CD4-positive, alpha-beta T cell treated with Interleukin-6 for 4 hours (primary cell): ENCODE data around the gene WFDC10A.
"Not testable (repeated sequence)": the region's sequence is repeated elsewhere in the genome, so short reads cannot be mapped to it uniquely, and the experiment has no call there.

ENCODE experiments used
- DNase-seq: peaks from one replicate; pipeline ENCODE4 v3.0.0-alpha.2; 2020; ENCODE audit warnings: mixed read lengths

The WFDC10A gene

DNA sequence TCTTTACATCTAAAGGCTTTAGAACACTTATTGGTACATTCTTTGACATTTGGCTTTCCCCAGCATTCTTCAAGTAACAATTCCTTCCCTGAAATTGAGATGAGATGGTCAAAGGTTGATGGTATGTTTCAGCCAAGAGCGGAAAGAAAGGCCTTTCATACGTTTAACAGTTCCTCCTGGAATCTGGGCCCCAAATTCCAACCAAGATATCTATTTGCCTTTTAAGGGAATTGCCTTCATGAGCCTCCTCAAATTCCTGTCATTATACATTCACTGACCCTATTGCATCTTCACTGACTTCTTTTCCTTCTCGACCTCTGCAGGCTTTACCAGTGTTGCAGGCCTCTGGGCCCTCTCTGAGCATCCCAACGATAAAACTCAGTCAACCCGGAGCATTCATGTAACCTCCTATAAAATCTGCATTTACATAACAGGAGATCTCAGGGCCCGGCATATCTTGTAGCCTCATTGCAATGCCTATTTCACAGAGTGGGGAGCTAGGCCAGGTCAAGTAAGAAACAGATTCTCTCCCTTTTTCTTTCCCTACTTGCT is 19.8 kb downstream of the WFDC10A start:
- DNase-seq = no peak

DNA sequence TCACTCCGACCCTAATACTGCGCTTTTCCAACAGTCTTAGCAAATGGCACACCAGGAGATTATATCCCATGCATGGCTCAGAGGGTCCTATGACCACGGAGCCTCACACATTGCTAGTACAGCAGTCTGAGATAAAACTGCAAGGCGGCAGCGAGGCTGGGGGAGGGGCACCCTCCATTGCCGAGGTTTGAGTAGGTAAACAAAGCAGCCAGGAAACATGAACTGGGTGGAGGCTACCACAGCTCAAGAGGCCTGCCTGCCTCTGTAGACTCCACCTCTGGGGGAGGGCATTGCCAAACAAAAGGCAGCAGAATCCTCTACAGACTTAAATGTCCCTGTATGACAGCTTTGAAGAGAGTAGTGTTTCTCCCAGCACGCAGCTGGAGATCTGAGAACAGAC is 22.2 kb downstream of the WFDC10A start:
- not testable (repeated sequence) for DNase-seq

DNA sequence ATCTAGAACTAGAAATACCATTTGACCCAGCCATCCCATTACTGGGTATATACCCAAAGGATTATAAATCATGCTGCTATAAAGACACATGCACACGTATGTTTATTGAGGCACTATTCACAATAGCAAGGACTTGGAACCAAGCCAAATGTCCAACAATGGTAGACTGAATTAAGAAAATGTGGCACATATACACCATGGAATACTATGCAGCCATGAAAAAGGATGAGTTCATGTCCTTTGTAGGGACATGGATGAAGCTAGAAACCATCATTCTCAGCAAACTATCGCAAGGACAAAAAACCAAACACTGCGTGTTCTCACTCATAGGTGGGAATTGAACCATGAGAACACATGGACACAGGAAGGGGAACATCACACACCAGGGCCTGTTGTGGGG is 27.5 kb downstream of the WFDC10A start:
- DNase-seq = not testable (repeated sequence)

- no peak for DNase-seq
Measured at GRCh38 chr20:45670139-45670538, 40.6 kb downstream of the WFDC10A start, which contains the start of gene WFDC11. Gene WFDC11 (minus strand): TSS chr20:45670239. CDS start chr20:45650600, 19,639 bp downstream.

DNA sequence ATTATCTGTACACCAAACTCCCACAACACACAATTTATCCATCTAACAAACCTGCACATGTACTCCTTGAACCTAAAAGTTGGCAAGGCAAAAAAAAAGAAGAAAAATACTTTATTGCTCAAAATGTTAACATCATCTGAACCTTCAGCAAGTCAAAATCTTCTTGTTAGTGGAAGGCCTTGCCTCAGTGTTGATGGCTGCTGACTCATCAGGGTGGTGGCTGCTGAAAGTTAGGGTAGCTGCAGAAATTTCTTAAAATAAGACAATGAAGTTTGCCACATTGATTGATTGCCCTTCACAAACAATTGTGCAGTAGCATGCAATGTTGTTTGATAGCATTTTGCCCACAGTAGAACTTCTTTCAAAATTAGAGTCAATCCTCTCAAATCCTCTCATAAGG is 43.2 kb downstream of the WFDC10A start:
- no peak for DNase-seq

DNA sequence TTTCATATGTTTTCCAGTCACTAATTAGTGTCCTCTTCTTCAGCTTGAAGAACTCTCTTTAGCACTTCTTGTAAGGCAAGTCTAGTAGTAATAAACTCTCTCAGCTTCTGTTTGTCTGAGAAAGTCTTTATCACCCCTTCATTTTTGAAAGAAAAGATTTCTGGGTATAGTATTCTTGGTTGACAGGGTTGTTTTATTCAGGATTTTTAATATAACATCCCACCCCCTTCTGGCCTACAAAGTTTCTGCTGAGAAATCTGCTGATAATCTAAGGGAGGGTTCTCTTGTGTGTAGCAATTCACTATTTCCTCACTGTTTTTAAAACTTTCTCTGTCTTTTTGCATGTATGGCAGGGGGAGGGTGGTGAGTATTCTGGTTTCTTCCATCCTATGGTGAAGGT is 50.1 kb downstream of the WFDC10A start:
- no peak for DNase-seq
